CD4-positive, alpha-beta T cell (primary cell): ENCODE results near the gene SORT1. TPM values are rescaled to one million over a fixed set of nuclear protein-coding genes. Genes with fewer than 3 reads are reported as not detected.

Experiments used
- ATAC-seq: fragments of 200-7000 bp; cut with Tn5 transposase; one replicate; pipeline ENCODE4 v1.10.0; 2022; ENCODE audit warnings: mild to moderate bottlenecking; ENCODE audit not compliant: poor library complexity
- CTCF ChIA-PET: fragments of 350-600 bp; sonication (Branson Sonifier 250); formaldehyde crosslinking; loops from one replicate; lab custom pipeline; 2021; ENCODE audit warnings: antibody characterized with exemption, inconsistent platforms; lab: Charles Lee
- POLR2A ChIA-PET: fragments of 350-600 bp; sonication (Branson Sonifier 250); formaldehyde crosslinking; loops from one replicate; lab custom pipeline; 2021; ENCODE audit warnings: antibody characterized with exemption, inconsistent platforms; lab: Charles Lee
- DNase-seq, 14 experiments: peaks; one replicate each; pipeline ENCODE4 v3.0.0-alpha.2; 2013 to 2020; ENCODE audit warnings: mixed read lengths in 2 of 14
- H3K27ac ChIP-seq, 2 donors: one replicate each; pipeline versions ENCODE4 v1.5.1 to v1.7.0; 2013; ENCODE audit warnings: low read length in 2 of 2, low read depth in 1 of 2, mild to moderate bottlenecking in 1 of 2
- H3K27me3 ChIP-seq, 2 experiments: 1 replicate in 1 of 2; 2 replicates in 1 of 2; pipeline versions ENCODE4 v1.6.1 to v1.7.0; 2013; ENCODE audit warnings: low read length in 2 of 2, control low read depth in 1 of 2, mild to moderate bottlenecking in 1 of 2, moderate library complexity in 1 of 2; ENCODE audit not compliant: insufficient read depth in 2 of 2, control insufficient read depth in 1 of 2
- H3K36me3 ChIP-seq: one replicate; pipeline ENCODE4 v1.6.1; 2013; ENCODE audit warnings: low read length, control low read depth; ENCODE audit not compliant: insufficient read depth
- H3K4me1 ChIP-seq: one replicate; pipeline ENCODE4 v1.6.1; 2013; ENCODE audit warnings: low read length, control low read depth; ENCODE audit not compliant: insufficient read depth
- H3K4me3 ChIP-seq: one replicate; pipeline ENCODE4 v1.5.1; 2013; ENCODE audit warnings: mild to moderate bottlenecking, low read length, moderate library complexity
- H3K9me3 ChIP-seq, 2 experiments: 1 replicate in 1 of 2; 2 replicates in 1 of 2; pipeline versions ENCODE4 v1.6.1 to v1.7.0; 2013; ENCODE audit warnings: low read length in 2 of 2, mild to moderate bottlenecking in 2 of 2, control low read depth in 1 of 2, moderate library complexity in 1 of 2; ENCODE audit not compliant: control insufficient read depth in 1 of 2, insufficient read depth in 1 of 2
- H3K27ac Mint-ChIP-seq: one replicate; pipeline ENCODE4 v1.8.0; 2020; ENCODE audit warnings: mixed read lengths
- H3K27me3 Mint-ChIP-seq: one replicate; pipeline ENCODE4 v1.8.0; 2021; ENCODE audit warnings: mixed read lengths
- H3K36me3 Mint-ChIP-seq: one replicate; pipeline ENCODE4 v1.8.0; 2021; ENCODE audit warnings: low read depth, mixed read lengths
- H3K4me1 Mint-ChIP-seq: one replicate; pipeline ENCODE4 v1.8.0; 2021; ENCODE audit warnings: low read depth, mixed read lengths
- H3K4me3 Mint-ChIP-seq: one replicate; pipeline ENCODE4 v1.8.0; 2020; ENCODE audit warnings: mild to moderate bottlenecking, mixed read lengths
- H3K9me3 Mint-ChIP-seq: one replicate; pipeline ENCODE4 v1.8.0; 2020; ENCODE audit warnings: mixed read lengths
- intact Hi-C, 2 experiments: fragments of 100-400 bp; cut with DNase I in 1 of 2; cut with micrococcal nuclease in 1 of 2; formaldehyde crosslinking; loops; one replicate each; pipeline versions ENCODE4 v1.15.1 to v1.9.0; 2023 to 2025; cut with DNase I, micrococcal nuclease
- total RNA-seq, 174 experiments: library from RNA in 2 of 174; stranded (reverse) in 2 of 174; gene quantifications; one replicate each; pipeline ENCODE4 v1.2.3 and lab custom pipeline; 2021 to 2026
- TF ChIP-seq, protein P1 (sequence below): fragments of 200-600 bp; IDR thresholded peaks from one replicate; pipeline ENCODE4 v1.8.0; 2022; ENCODE audit warnings: antibody characterized with exemption, mild to moderate bottlenecking

The SORT1 gene
- total RNA-seq, 2 experiments from 2014 or later = 0.22 to 0.73 TPM

DNA sequence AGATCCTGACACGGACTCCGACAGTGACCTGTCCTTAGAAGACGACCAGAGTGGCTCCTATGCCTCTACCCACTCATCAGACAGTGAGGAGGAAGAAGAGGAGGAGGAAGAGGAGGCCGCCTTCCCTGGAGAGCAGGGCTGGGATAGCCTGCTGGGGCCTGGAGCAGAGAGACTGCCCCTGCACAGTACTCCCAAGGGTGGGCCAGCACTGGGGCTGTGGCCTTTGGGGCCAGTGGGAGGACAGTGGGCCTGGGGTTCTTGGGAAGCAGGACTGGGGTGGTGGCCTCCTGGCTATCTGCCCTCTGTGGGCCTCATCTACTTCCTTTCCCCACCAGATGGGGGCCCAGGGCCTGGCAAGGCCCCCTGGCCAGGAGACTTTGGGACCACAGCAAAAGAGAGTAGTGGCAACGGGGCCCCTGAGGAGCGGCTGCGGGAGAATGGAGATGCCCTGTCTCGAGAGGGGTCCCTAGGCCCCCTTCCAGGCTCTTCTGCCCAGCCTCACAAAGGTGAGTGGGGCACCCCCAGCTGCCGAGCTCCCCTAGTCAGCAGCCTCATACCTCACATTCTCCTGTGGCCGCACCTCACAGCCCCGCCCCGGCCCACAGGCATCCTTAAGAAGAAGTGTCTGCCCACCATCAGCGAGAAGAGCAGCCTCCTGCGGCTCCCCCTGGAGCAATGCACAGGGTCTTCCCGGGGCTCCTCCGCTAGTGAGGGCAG, 124.7 kb downstream of the SORT1 start:
- no peaks in the 10 kb centered on the region for H3K4me1 Mint-ChIP-seq
- H3K9me3 Mint-ChIP-seq = no peaks in the 10 kb centered on the region
- H3K36me3 Mint-ChIP-seq = no peaks in the 10 kb centered on the region
- ChIA-PET CTCF (no interaction called here), POLR2A (no interaction called here)
- H3K4me1 ChIP-seq = peaks cover 6% of the 10 kb centered on the region
- H3K27ac Mint-ChIP-seq = no peak overlapping the region
- no peak overlapping the region for H3K4me3 ChIP-seq
- TF ChIP-seq, protein P1, sequence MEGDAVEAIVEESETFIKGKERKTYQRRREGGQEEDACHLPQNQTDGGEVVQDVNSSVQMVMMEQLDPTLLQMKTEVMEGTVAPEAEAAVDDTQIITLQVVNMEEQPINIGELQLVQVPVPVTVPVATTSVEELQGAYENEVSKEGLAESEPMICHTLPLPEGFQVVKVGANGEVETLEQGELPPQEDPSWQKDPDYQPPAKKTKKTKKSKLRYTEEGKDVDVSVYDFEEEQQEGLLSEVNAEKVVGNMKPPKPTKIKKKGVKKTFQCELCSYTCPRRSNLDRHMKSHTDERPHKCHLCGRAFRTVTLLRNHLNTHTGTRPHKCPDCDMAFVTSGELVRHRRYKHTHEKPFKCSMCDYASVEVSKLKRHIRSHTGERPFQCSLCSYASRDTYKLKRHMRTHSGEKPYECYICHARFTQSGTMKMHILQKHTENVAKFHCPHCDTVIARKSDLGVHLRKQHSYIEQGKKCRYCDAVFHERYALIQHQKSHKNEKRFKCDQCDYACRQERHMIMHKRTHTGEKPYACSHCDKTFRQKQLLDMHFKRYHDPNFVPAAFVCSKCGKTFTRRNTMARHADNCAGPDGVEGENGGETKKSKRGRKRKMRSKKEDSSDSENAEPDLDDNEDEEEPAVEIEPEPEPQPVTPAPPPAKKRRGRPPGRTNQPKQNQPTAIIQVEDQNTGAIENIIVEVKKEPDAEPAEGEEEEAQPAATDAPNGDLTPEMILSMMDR = no peak
- no peaks in the 10 kb centered on the region for H3K36me3 ChIP-seq
- no peak overlapping the region for H3K27ac ChIP-seq
- no peaks in the 10 kb centered on the region for H3K27me3 ChIP-seq
- no peak overlapping the region for H3K4me3 Mint-ChIP-seq
- no peaks in the 10 kb centered on the region for H3K27me3 Mint-ChIP-seq
- DNase-seq (peak in 1 of 14 experiments; percentile 2), ATAC-seq (no peak)
- intact Hi-C loops = no loop called here
- H3K9me3 ChIP-seq = no peaks in the 10 kb centered on the region

DNA sequence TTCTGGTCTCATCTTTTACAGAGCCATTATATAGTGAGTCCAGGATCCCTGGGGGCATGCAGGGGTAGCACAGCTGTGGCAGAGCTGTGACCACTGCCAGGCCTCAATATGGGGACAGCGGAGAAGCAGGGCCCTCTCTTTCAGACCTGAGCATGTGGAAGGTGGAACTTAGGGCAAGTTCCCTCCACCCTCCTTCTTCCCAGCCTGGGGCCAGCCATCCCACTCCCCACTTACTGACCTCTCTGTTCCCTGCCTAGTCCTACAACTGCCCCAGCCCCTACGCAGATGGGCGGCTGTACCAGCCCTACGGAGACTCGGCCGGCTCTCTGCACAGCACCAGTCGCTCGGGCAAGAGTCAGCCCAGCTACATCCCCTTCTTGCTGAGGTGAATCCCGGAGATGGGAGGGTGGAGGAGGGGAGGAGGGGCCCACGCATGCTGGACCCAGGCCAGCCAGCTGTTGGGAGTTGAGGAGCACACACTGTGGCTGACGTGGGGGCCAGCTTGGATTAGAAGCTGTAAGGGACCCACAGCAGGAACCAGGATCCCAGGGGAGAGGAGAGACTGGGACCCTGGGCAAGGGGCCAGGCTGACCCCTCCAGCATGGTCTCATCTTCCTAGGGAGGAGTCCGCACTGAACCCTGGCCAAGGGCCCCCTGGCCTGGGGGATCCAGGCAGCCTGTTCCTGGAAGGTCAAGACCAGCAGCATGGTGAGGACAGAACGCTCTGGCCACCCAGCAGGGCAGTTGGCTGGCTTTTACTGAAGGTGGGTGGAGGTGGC, 125.5 kb downstream of the SORT1 start:
- H3K4me1 Mint-ChIP-seq = no peaks in the 10 kb centered on the region
- intact Hi-C loops = no loop called here
- ChIA-PET CTCF (no interaction called here), POLR2A (no interaction called here)
- no peak overlapping the region for H3K4me3 Mint-ChIP-seq
- ATAC-seq (no peak), DNase-seq (no peak)
- no peaks in the 10 kb centered on the region for H3K9me3 ChIP-seq
- H3K4me3 ChIP-seq = no peak overlapping the region
- H3K27ac ChIP-seq = no peak overlapping the region
- no peaks in the 10 kb centered on the region for H3K36me3 ChIP-seq
- TF ChIP-seq, protein P1 = no peak
- H3K36me3 Mint-ChIP-seq = no peaks in the 10 kb centered on the region
- peaks cover under 1% of the 10 kb centered on the region for H3K4me1 ChIP-seq
- no peaks in the 10 kb centered on the region for H3K9me3 Mint-ChIP-seq
- no peaks in the 10 kb centered on the region for H3K27me3 ChIP-seq
- no peaks in the 10 kb centered on the region for H3K27me3 Mint-ChIP-seq
- no peak overlapping the region for H3K27ac Mint-ChIP-seq

DNA sequence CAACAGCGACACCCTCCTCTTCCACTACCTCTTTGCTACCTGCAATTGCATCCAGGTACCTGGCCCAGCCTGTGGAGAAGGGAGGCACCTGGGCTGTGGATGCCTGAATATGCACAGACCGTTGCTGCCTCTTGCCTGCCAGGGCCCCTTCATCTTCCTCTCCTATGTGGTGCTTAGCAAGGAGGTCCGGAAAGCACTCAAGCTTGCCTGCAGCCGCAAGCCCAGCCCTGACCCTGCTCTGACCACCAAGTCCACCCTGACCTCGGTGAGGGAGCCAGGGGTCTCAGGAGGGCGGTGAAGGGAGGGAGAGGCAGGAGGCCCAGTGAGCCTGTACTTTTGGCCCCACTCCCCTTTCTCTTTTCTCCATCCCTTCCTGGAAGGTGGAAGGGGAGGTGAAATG, 126.3 kb downstream of the SORT1 start:
- Mint-ChIP-seq H3K4me1 (no peaks in the 10 kb centered on the region), H3K9me3 (no peaks in the 10 kb centered on the region), H3K36me3 (no peaks in the 10 kb centered on the region), H3K4me3 (no peak overlapping the region), H3K27ac (no peak overlapping the region), H3K27me3 (no peaks in the 10 kb centered on the region)
- Histone ChIP-seq H3K4me3 (no peak overlapping the region), H3K27me3 (no peaks in the 10 kb centered on the region), H3K36me3 (no peaks in the 10 kb centered on the region), H3K9me3 (no peaks in the 10 kb centered on the region), H3K4me1 (no peaks in the 10 kb centered on the region), H3K27ac (no peak overlapping the region)
- DNase-seq (no peak), ATAC-seq (no peak)
- ChIA-PET CTCF (no interaction called here), POLR2A (no interaction called here)
- intact Hi-C loops = no loop called here
- TF ChIP-seq, protein P1 = no peak
